IPS DF 4.7 (cell line): Measurements from ENCODE around the gene WASL.
"Not testable (repeated sequence)": the region's sequence is repeated elsewhere in the genome, so short reads cannot be mapped to it uniquely, and the experiment has no call there.

Experiments
- DNase-seq: peaks from one replicate; pipeline ENCODE4 v3.0.0-alpha.2; 2013; ENCODE audit warnings: low spot score; ENCODE audit errors: extremely low read depth

WASL gene

DNA sequence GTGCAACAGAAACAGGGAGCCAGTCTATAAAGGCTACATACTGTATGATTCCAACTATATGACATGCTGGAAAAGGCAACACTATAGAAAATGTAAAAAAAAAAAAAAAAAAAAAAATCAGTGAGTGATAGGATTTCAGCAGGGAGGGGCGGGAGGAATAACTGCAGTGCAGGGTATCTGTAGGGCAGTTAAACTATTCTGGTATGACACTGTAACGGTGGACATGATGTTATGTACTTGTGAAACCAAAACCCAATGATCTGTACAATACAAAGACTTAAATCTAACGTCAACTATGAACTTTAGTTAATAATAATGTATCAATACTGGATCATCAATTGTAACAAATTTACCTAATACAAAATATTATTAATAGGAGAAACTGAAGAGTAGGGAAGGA lies 14.3 kb downstream of the WASL start:
- DNase-seq: no peak

GRCh38 chr7:123732413-123733091 lies 16.3 kb downstream of the WASL start:
- DNase-seq: no peak

GRCh38 chr7:123729218-123729578 lies 19.6 kb downstream of the WASL start:
- DNase-seq: no peak

GRCh38 chr7:123727071-123727837 lies 21.5 kb downstream of the WASL start:
- no peak for DNase-seq

- DNase-seq: no peak
These were observed 23.1 kb downstream of the WASL start for GRCh38 chr7:123725586-123726171.

DNA sequence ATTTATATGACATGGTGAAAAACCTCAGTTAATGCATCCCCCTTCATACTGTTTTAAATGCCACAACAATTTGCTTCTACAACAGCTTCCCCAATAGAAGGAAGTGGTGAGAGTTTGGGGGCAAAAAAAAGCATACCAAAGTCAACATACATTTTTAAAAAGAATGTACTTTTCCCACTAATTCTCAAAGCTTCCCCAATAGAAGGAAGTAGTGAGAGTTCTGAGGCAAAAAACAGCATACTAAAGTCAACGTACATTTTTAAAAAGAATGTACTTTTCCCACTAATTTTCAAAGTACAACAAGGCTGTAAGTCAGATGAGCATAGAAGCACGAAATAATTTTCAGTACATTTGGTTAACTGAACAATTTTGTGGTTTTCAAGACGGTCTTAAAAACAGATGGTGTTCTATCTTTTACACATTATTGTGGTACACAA lies 24.0 kb downstream of the WASL start:
- DNase-seq: no peak

DNA sequence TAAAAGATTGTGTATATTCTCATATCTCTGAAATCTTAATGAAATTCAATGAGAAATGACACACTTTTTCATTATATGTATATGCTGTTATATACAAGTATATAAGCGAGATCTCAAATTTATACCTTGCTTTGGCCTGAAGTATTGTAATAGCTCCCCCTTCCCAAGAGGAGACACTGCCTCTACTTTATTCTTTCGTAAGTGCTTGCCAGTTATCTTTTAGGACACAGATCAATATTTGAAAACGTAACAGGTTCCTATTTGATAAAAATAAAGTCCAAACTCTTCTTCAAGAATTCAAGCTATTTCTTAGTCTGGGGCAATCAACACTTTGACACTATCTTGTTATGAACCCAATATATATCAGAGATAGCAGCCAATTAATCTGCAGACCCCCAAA lies 24.9 kb downstream of the WASL start:
- no peak for DNase-seq

DNA sequence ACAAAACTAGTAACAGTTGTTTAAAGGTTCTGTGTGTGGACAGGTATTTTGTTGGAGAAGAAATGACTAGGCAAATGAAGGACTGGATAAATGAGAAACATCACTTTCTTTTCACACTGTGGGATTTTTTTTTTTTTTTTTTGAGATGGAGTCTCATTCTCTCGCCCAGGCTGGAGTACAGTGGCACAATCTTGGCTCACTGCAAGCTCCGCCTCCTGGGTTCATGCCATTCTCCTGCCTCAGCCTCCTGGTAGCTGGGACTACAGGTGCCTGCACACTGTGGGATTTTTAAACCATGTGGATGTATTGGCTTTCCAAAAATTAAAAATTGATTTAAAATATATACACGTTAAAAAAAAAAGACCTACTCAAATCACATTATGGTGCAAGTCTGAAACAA lies 28.3 kb downstream of the WASL start:
- DNase-seq: not testable (repeated sequence)

DNA sequence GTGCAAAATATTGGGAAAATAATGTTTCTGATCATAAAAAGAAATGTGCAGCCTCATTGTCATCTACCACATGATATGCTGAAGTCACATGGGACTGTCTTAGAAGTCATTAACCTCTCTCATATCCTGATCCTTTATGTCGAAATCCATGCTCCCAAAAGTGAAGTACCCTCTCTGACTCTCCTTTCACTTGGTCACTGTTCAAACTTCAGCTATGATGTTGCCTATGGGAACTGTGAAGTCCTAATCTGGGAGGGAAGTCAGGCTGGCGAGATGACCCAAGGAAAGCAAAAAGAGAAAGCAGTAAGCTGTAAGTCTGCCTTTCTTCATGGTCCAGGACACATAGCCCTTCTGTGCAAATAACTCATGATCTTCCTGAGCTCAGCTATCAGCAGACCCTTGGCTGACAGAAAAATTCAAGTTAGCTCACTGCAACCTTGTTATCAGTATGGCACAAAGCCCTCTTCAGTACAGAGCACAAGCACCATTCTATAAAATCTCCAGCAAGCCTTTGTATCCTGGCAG lies 29.5 kb downstream of the WASL start:
- no peak for DNase-seq

DNA sequence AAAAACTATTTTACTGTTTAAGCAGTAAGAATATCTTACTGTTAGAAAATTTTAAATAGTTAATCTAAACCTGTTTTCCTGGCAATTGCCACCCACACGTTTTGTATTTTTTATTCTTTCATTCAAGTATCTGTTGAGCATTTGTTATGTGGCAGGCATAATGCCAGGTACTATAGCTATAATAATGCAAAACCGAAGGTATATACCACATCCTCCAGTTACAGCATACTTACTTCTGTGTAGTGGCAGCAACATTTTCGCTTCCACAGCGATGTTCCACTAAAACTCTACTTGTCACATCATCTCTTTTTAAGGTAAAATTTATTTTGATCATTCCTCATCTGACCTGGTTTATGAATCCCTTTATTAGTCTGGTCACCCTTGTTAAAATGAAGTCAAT lies 30.0 kb downstream of the WASL start:
- no peak for DNase-seq

- no peak for DNase-seq
These were observed 31.1 kb downstream of the WASL start for GRCh38 chr7:123717689-123718088.

DNA sequence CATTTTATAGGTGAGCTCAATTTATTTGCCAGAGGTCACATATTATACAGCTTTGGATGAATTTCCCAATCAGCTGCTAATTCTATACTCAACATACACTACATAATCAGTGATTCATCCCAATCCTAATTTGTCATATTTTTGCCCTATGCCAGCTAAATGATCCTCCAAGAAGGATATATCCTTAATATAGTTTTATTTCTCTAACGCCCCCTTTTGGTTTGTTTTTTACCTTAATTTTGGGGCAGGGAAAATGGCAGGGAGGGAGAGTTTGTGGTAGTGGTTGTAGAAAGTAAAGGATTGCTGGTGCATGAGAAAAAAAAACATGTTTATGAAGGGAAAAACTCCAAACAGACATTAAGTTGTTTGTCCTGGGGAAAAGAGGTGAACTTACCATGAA lies 31.9 kb downstream of the WASL start:
- no peak for DNase-seq

GRCh38 chr7:123715799-123716198 lies 33.0 kb downstream of the WASL start:
- DNase-seq: no peak

DNA sequence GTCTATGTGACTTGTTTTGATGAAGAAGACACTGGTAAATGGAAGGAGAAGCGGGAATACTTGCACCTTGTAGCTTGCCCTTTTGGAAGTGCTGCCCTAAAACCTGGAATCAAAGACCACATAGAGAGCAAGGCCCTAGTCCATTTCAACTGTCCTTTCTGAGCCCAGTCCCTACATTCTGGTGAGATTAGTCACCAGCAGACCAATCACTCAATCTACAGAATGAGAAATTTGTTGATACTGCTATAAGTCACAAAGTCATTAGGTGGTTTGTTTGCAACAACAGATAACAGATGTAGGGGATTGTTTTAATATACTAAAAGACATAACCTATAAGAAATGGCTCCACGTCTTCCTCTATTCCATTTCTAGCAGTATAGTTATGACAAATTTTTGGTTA lies 33.6 kb downstream of the WASL start:
- DNase-seq: no peak

DNA sequence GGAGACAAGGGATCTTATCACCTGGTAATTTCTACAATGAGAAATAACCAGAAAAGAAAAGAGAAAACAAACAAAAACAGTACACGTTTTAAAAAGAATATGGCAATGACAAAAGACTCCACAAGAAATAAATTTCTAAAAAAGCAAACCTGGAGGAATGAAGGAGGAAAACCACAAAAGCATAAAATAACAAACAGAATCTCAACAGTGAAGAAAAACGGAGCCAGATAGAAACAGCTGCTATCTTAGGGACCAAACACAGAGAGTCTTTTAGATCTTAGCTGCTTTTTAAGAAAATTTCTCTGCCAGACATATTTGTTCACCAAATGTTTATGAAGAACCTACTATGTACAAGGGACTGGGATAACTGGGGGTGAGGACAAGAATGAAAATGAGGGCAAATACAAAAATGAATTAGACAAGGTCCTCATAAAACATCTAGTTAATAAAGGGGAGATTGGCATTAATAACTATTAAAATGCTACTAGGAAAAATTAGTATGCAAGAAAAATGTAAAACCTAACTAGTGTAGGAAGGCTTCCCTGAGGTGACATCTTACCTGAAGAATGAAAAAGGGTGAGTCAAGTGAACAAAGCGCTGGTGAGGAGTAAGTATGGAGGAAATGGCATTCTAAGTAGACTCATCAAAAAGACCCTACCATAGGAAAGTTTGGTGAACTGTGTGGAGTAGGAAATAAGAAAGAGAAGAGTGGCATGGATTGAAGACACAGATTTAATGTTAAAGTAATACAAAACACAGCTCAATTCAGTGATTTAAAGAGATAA lies 34.3 kb downstream of the WASL start:
- DNase-seq: no peak

DNA sequence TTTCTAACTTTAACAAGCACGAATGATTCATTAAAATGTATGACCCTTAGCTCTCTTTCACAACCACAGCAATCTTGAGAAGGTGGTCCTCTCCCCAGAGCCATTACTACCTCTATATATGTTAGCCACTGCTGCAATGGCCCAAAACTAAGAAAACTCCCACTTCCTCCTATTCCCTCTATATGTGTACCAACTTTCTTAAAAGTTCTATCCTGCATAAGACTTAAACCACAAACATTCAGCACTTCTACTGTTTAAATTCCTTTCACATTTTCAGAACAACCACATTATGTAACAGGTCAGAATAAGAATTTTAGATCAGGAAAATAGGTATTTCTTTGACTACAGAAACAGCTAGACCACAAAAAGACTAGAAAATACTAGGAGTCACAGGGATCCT lies 36.2 kb downstream of the WASL start:
- DNase-seq: no peak

DNA sequence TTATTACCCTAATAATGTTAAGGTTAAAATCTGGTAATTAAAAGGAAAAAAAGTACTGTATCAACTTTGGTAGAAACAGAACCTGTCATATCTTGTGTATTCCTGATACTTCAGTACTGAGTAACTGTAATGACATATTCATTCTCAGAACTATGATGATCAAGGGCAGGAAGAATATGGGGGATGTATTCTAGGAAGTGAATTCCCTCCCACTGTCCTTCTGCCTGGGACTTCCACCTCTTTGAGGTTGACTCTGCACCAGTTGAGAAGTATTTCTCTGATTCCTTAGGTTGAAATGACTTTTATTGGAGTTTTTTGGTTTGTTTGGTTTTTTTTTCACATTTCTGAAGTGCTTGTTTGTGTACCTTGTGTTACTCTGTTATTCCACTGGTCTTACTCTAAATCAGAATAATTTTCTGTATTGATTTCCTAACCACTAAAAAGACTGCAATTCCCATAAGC lies 36.9 kb downstream of the WASL start:
- no peak for DNase-seq

DNA sequence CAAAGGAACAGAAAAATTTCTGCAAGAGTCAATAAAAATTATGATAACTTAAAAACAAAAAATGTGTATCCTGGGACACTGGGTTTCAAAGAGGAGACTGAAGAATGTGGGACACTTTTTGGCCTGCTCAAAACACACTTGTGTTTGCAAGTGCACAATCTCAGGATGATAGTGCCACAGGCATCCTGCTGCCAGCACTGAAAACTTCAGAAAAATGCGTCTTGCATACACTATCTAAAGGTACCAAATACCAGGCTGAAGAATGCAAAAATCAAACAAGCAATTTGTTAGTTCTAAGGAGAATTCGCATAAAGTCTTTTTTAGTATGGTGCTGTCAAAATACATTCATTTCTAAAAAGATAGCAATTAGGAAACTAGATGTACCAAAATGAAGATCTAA lies 38.1 kb downstream of the WASL start:
- DNase-seq: no peak

DNA sequence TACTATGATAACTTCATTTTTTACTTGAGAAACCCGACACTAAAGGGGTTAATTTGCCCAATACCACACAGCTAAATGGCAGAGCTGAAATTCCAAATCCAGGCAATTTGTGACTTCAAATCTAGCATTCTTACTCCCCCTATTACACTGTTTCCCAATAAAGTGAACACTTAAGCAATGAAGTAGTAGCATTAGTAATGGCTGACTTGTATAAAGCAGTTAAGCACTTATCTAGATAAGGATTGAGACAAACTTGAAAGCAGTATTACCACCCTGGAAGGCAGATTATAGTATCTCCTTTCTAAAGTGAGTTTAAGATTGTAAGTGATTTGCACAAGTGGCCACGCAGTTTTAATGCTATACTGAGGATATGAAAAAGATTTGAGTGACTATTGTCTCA lies 39.3 kb downstream of the WASL start:
- no peak for DNase-seq

DNA sequence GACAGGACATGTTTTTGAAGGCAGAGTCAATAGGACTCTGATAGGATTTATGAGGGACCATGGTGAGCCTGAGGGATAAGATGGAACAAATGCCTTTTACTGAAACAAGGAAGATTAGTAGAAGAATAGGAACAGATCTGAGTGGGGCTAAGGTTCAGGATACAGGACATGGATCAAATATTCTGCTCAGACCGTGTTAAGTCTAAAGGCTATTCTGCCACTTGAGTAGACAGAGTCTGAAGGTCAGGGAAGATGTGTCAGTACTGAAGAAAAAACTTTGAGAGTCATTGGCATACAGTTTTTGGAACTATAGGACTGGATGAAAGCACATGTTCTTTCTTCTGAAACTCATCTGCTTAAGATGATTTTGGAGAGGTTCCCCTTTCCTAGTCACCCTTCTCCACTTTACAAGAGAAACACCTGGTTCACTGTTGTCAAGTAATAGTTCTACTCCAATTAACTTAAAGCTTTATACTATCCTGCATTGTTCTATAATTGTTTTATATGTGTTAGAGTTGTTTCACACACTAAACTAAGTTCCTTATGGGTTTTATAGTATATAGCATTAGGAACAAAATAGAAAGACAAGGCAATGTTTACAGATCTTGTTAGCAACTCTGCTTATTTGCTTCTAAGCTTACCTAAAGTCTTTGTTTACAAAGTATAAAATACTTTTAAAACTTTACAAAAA lies 43.4 kb downstream of the WASL start:
- DNase-seq: no peak
